ENCODE results near the gene CTNNA2.

The CTNNA2 gene

GRCh38 chr2:80547344-80547743, 1034.5 kb downstream of the CTNNA2 start:
- TF ChIP-seq BACH2 (CRISPR knock-in tag; IDR thresholded peaks at IDR 0.05; ENCODE audit: borderline replicate concordance) (no peak), ISL1 (CRISPR knock-in tag; IDR thresholded peaks at IDR 0.05) (no peak), ZNF70 (CRISPR knock-in tag; IDR thresholded peaks at IDR 0.05) (no peak)
- no peak for ATAC-seq

- no peak for TF ChIP-seq GLIS3 (CRISPR knock-in tag; IDR thresholded peaks at IDR 0.05)
- no peak for ATAC-seq
Observed at GRCh38 chr2:80548469-80548868, 1035.6 kb downstream of the CTNNA2 start.

- TF ChIP-seq PPARA (CRISPR knock-in tag; IDR thresholded peaks at IDR 0.05; ENCODE audit: borderline replicate concordance) = no peak
- no peak for TF ChIP-seq BACH2 (CRISPR knock-in tag; IDR thresholded peaks at IDR 0.05; ENCODE audit: borderline replicate concordance)
- no peak for TF ChIP-seq OSR1 (CRISPR knock-in tag; IDR thresholded peaks at IDR 0.05)
- no peak for TF ChIP-seq TSHZ2 (CRISPR knock-in tag; IDR thresholded peaks at IDR 0.05)
- no peak for TF ChIP-seq ZFP3 (CRISPR knock-in tag; IDR thresholded peaks at IDR 0.05)
- no peak for TF ChIP-seq PATZ1 (CRISPR knock-in tag; IDR thresholded peaks at IDR 0.05; ENCODE audit: borderline replicate concordance)
- no peak for TF ChIP-seq TCF4 (CRISPR knock-in tag; IDR thresholded peaks at IDR 0.05; ENCODE audit: borderline replicate concordance)
- no peak for TF ChIP-seq ZFP30 (CRISPR knock-in tag; IDR thresholded peaks at IDR 0.05)
- no peak for TF ChIP-seq ZNF565 (CRISPR knock-in tag; conservative IDR thresholded peaks at IDR 0.05; ENCODE audit: low read depth)
Observed at GRCh38 chr2:80549901-80550300, 1037.0 kb downstream of the CTNNA2 start.

GRCh38 chr2:80560326-80560725, 1047.5 kb downstream of the CTNNA2 start:
- ATAC-seq = no peak
- no peak for TF ChIP-seq CSRNP3 (CRISPR knock-in tag; IDR thresholded peaks at IDR 0.05)
- TF ChIP-seq ZNF8 (CRISPR knock-in tag; IDR thresholded peaks at IDR 0.05) = no peak
- no peak for TF ChIP-seq BACH2 (CRISPR knock-in tag; IDR thresholded peaks at IDR 0.05; ENCODE audit: borderline replicate concordance)
- no peak for TF ChIP-seq ISL1 (CRISPR knock-in tag; IDR thresholded peaks at IDR 0.05)
- TF ChIP-seq ESRRG (CRISPR knock-in tag; IDR thresholded peaks at IDR 0.05) = no peak
- TF ChIP-seq TCF4 (CRISPR knock-in tag; IDR thresholded peaks at IDR 0.05; ENCODE audit: borderline replicate concordance) = no peak
- TF ChIP-seq ZFP30 (CRISPR knock-in tag; IDR thresholded peaks at IDR 0.05) = no peak
- no peak for TF ChIP-seq POU6F1 (CRISPR knock-in tag; IDR thresholded peaks at IDR 0.05; ENCODE audit: borderline replicate concordance, low read depth)
- TF ChIP-seq ZNF565 (CRISPR knock-in tag; conservative IDR thresholded peaks at IDR 0.05; ENCODE audit: low read depth) = no peak
- TF ChIP-seq ARNTL (CRISPR knock-in tag; IDR thresholded peaks at IDR 0.05; ENCODE audit: borderline replicate concordance, low read depth) = no peak
- TF ChIP-seq ZFP3 (CRISPR knock-in tag; IDR thresholded peaks at IDR 0.05) = no peak

More at GRCh38 chr2:80549901-80550300, 1037.0 kb downstream of the CTNNA2 start:
- no peak for ATAC-seq

GRCh38 chr2:80568011-80568410, 1055.2 kb downstream of the CTNNA2 start:
- no peak for ATAC-seq
- TF ChIP-seq CSRNP3 (CRISPR knock-in tag; IDR thresholded peaks at IDR 0.05) (no peak), PATZ1 (CRISPR knock-in tag; IDR thresholded peaks at IDR 0.05; ENCODE audit: borderline replicate concordance) (no peak), SNAI2 (CRISPR knock-in tag; IDR thresholded peaks at IDR 0.05) (no peak), ZFP30 (CRISPR knock-in tag; IDR thresholded peaks at IDR 0.05) (no peak)
